SIG-M5 treated with dmso at 0.1 percent for 504 hours (cell line): ENCODE results near the gene NEDD9.

Experiments
- DNase-seq: peaks from one replicate; lab custom pipeline; 2025; ENCODE audit not compliant: unreplicated experiment; lab: John Stamatoyannopoulos, UW

Gene NEDD9

GRCh38 chr6:11232193-11232769, at the start of gene NEDD9:
TSS of gene NEDD9 (minus strand) at chr6:11232668. CDS start at chr6:11232515, 153 bp downstream.
- DNase-seq: peak; percentile 89

- no peak for DNase-seq
Measured at GRCh38 chr6:11282245-11282644, 49.8 kb upstream of the NEDD9 start.

- no peak for DNase-seq
Measured at GRCh38 chr6:11280394-11280793, 47.9 kb upstream of the NEDD9 start.

GRCh38 chr6:11279284-11279689, 46.8 kb upstream of the NEDD9 start:
- DNase-seq: no peak

GRCh38 chr6:11278207-11278559, 45.7 kb upstream of the NEDD9 start:
- no peak for DNase-seq

GRCh38 chr6:11277275-11278206, 45.1 kb upstream of the NEDD9 start:
- DNase-seq: no peak

- DNase-seq: no peak
Measured at GRCh38 chr6:11276911-11277274, 44.4 kb upstream of the NEDD9 start.

GRCh38 chr6:11276228-11276627, 43.8 kb upstream of the NEDD9 start:
- no peak for DNase-seq

GRCh38 chr6:11275598-11275997, 43.1 kb upstream of the NEDD9 start:
- peak; percentile 47 for DNase-seq

- no peak for DNase-seq
Measured at GRCh38 chr6:11273406-11274065, 41.1 kb upstream of the NEDD9 start.

GRCh38 chr6:11272491-11273192, 40.2 kb upstream of the NEDD9 start:
- no peak for DNase-seq

- DNase-seq: no peak
Measured at GRCh38 chr6:11271228-11272020, 39.0 kb upstream of the NEDD9 start.

GRCh38 chr6:11270030-11271027, 37.9 kb upstream of the NEDD9 start:
- DNase-seq: no peak

GRCh38 chr6:11268978-11269377, 36.5 kb upstream of the NEDD9 start:
- DNase-seq: no peak

GRCh38 chr6:11266926-11267325, 34.5 kb upstream of the NEDD9 start:
- DNase-seq: no peak

GRCh38 chr6:11265932-11266331, 33.5 kb upstream of the NEDD9 start:
- no peak for DNase-seq

GRCh38 chr6:11264100-11264499, 31.6 kb upstream of the NEDD9 start:
- no peak for DNase-seq

GRCh38 chr6:11263291-11263775, 30.9 kb upstream of the NEDD9 start:
- DNase-seq: no peak

- DNase-seq: no peak
Measured at GRCh38 chr6:11262242-11262641, 29.8 kb upstream of the NEDD9 start.
